ENCODE results near the gene AGPAT4.
"Not testable (repeated sequence)": the region's sequence is repeated elsewhere in the genome, so short reads cannot be mapped to it uniquely, and the experiment has no call there.

The AGPAT4 gene

GRCh38 chr6:161228921-161229591 lies 44.8 kb downstream of the AGPAT4 start:
- peak in 5 of 58 donors; percentile 32 to 72 (median 70) for DNase-seq

DNA sequence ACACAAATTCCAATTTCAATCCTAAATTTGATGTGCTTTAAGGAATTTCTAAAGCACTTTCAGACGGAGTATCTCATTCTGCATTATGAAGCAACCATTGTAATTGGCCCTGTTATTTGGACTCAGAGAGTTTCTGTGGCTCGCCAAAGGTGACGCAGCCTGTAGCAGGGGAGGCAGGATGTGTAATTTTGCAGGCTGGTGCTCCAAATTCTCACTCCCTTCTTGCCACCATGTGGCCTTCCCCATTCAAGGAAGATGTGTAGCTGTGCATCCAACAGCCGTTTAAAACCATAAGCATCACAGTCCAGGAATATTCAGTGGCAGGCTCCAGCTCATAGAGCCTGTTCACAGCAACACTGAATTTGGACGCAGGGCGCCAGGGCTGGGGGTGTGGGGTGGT lies 45.8 kb downstream of the AGPAT4 start:
- peak in 1 of 58 donors; percentile 30 for DNase-seq

- DNase-seq = no peak
Observed at GRCh38 chr6:161227004-161227960, 46.6 kb downstream of the AGPAT4 start.

DNA sequence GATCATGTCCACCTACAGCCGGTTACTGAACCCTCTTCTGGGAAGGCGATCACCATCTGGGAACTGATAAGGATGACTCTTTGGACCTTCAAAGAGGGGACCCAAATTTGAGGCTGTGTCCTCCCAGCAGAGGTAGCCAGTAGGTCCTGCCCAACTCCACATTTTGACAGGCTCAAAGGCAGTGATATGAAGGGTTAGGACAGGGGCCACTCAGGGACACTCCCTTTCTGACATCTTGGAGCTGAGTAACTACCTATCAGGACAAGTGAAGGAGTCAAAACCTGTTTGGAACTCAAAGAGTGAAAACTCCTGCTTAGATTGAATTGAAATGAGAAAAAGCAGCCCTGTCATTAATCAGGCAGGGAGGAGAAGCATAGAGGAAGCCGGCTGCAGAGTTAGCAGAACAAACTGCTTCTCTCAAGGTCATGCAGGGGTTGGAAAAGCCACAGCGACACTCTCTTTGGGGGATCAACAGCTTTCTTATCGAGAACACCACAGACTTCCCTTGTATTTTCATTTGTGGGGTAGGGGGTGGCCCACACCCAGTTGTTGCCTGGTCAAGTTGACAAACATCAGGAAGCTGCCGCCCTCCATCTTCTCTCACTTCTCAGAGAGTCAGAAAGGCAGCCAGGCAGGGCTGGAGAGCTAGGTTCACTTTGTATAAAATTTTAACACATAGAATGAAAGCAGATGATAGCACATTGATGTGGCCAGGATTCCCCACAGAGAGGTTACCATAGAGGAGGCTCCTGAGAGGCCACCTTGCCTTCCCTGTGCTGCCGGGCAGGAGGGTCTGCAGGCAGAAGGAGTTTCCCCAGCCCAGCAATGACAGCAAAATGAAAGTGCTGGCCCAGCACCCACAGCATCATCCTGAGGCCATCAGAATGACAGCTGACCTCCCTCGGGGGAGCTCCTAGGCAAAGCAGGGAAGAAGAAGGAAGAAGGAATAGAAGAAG lies 47.6 kb downstream of the AGPAT4 start:
- DNase-seq = no peak

- no peak for DNase-seq
Observed at GRCh38 chr6:161225681-161226008, 48.2 kb downstream of the AGPAT4 start.

- not testable (repeated sequence) for DNase-seq
Observed at GRCh38 chr6:161224951-161225680, 48.7 kb downstream of the AGPAT4 start.

DNA sequence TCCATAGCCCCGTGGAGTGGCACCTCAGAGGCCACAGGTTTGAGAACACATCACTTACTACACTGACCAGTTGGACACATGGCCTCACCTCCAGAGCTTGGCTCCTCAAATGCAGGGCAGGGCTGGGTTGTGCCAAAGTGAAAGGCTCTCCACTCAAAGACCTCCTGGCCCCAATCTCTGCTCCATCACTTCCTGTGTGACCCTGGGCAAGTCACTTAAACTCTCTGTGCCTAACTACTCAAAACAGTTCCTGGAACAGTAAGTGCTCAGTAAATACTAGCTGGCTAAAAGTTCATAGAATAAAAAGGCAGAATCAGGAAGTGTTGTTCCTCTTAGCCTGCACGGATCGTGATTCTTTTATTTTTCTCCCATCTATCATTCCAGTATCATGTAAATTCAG lies 50.2 kb downstream of the AGPAT4 start:
- DNase-seq = no peak

GRCh38 chr6:161222706-161223234 lies 51.1 kb downstream of the AGPAT4 start:
- no peak for DNase-seq

DNA sequence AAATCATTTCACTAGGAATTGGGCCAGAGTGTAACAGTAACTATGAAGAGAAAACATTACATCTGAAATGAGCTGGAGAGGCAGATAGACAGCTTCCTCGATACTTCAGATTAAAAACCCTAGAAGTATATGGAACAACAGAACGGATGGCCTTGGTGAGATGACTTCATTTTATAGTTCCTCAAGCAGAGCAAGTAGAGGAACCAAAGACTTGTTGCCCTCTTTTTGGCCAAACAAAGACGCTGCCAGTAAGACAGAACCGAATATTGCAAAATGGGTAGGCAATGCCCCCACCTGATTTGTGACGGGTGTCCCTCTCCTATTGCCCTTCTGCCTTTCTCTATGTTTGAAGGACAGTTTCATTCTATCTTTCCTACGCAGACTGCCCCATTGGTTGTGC lies 53.5 kb downstream of the AGPAT4 start:
- no peak for DNase-seq

DNA sequence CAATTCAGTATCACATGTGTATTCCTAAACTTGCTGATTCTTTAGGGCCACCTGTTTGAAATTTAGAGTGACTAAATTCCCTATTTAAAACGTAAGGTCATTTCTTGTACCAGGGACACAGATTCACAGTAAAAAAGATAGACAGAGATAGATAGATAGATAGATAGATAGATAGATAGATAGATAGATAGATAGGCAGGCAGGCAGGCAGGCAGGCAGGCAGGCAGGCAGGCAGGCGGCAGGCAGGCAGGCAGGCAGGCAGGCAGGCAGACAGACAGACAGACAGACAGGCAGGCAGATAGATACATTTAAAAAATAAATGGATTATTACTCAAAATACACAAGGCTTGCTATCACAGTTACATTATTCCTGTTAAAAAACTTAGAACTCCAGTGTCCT lies 54.2 kb downstream of the AGPAT4 start:
- no peak for DNase-seq

- no peak for DNase-seq
Observed at GRCh38 chr6:161218222-161218621, 55.6 kb downstream of the AGPAT4 start.

- DNase-seq = no peak
Observed at GRCh38 chr6:161217628-161218027, 56.2 kb downstream of the AGPAT4 start.

DNA sequence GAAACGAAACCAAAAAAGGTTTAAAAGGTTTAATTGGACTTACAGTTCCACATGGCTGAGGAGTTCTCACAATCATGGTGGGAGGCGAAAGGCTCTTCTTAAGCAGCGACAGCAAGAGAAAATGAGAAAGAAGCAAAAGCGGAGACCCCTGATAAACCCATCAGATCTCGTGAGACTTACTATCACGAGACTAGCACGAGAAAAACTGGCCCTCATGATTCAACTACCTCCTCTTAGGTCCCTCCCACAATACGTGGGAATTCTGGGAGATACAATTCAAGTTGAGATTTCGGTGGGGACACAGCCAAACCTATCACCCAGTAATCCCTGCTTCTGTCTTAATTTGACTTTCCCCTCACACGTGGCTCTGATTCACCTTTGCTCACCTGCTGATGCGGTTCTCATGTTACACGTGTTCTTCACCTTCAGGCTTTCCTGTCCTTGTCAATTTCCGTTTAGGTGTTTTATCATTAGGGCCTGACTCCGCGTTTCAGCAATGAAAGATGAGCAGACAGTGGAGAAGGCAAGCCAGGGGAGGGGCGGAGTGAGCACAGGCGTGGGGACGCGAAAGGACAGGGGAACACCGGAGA lies 57.1 kb downstream of the AGPAT4 start:
- no peak for DNase-seq

DNA sequence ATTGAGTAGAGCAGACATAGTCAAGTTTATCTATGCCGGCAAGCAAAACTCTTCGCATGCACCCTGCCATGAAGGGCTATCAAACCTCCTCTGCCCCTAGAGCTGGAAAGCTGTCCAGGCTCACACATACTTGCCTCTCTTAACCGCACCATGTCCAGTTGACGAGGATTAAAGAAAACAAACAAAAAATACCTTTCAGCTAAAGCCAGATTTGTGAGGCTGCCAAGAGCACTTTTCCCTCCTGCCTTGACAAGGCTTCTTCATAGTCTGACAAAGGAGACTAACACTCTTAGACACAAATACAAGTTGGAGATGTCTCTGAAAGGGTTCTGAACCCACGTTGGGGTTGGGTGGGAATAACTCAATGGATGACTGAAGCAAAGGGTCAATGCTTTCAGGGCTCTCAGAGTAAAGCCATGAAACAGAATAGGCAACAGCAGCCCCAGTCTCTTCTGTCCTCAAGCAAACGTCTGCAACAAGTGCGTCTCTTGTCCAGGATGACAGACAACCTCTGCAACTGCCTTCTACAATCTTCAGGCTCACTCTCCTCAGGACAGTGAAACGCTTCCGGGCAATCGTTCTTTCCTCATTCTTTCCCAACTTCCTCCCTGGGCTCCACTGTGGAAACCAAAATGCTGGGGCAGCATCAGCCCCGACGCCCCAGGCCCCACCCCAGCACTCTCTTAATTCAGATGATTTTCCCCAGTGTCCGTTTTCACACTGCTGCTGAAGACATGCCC lies 57.8 kb downstream of the AGPAT4 start:
- no peak for DNase-seq

DNA sequence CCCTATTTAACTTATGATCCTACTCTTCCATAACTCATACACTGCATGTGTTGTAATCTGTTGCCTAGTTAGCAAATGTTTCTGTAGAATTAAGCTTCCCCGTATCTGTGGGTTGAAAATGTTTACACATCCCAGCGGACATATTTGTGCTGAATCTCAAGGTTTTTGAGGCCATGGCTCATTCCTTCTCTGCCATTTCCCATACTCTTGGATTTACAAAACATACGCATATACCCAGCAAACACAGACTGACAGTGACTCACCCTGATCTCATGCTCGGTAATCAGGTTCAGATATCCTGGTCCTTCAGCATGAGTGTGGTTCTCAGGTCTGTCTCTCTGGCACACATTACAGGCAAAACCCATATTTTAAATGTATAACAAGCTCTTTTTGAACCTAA lies 58.7 kb downstream of the AGPAT4 start:
- DNase-seq = no peak

DNA sequence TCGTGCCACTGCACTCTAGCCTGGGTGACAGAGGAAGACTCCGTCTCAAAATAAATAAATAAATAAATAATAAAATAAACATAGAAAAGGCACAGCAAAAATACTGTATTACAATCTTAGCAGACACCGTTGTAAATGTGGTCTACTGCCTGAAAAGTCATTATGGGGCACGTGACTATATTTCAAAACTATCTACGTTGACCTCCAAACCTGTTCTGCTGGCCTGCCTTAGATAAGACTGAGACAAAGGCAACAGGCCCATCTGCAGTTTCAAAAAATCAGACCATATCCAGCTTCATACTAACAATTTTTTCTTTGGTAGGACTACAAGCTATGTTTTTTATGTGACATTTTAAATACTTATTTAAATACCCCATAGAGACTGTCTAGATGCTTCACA lies 59.1 kb downstream of the AGPAT4 start:
- DNase-seq = no peak

DNA sequence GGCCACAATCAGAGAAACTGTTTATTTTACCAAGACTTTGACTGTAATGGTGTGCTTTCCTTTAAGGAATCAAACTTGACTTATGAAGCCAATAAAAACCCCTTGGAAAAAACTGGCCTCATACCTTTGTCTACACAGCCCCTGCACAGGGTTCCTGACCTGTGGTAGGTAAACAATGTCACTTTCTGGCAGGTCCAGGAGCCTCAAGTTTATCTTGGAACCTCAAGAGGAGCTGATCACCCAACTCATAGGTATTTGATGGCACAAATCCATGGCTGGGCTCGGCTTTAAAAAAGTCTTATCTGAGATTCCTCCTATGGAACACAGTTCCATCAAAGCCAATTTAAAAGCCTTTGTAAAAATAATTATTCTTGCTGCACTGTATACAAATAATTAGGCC lies 61.0 kb downstream of the AGPAT4 start:
- no peak for DNase-seq

GRCh38 chr6:161211380-161212035 lies 62.4 kb downstream of the AGPAT4 start:
- DNase-seq = no peak

DNA sequence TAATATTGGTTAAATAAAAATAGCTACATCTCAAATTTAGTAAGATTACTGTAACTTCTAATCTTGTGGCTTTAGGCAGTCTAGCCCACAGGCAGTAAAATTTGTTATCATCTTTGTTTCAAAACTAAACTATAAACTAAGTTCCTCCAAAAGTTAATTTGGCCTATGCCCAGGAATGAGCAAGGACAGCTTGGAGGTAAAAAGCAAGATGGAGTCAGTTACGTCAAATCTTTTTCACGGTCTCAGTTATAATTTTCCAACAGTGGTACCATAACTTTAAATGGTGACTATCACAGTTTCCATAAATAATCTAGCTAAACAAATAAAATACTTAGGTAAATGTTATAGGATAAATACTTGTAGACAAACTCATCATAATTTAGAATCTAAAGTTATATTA lies 63.0 kb downstream of the AGPAT4 start:
- no peak for DNase-seq
